Gastroesophageal sphincter (tissue), 3 donors: ENCODE results near the gene AGPAT4.

Source experiments
- CTCF ChIP-seq, 4 experiments: fragments of 200-600 bp in 2 of 4; fragments of 450-650 bp in 2 of 4; sonication (generic) in 1 of 4; IDR thresholded peaks; one replicate each; pipeline ENCODE4 v1.5.1; 2017 to 2019; ENCODE audit warnings: antibody characterized with exemption in 4 of 4, mild to moderate bottlenecking in 2 of 4, moderate library complexity in 2 of 4
- POLR2A ChIP-seq, 2 donors: fragments of 450-650 bp; IDR thresholded peaks; one replicate each; pipeline ENCODE4 v1.6.1; 2017; ENCODE audit warnings: antibody characterized with exemption in 2 of 2, mild to moderate bottlenecking in 2 of 2, moderate library complexity in 1 of 2
- POLR2AphosphoS5 ChIP-seq: sonication (generic); formaldehyde crosslinking; IDR thresholded peaks from one replicate; pipeline ENCODE4 v1.6.1; 2017; ENCODE audit warnings: antibody characterized with exemption

- TF ChIP-seq POLR2AphosphoS5 (no peak), CTCF (IDR thresholded peaks at IDR 0.05) (no peak), POLR2A (IDR thresholded peaks at IDR 0.05) (no peak)
These were observed 19.2 kb downstream of the AGPAT4 start for GRCh38 chr6:161254464-161255253.
